Epithelial cell of esophagus (primary cell): Measurements from ENCODE around the gene MAD1L1.

Experiments
- DNase-seq: peaks from one replicate; pipeline ENCODE4 v3.0.0; 2010; ENCODE audit warnings: low read depth
- H3K4me3 ChIP-seq: 2 replicates; pipeline ENCODE4 v1.5.1; 2011; ENCODE audit warnings: mild to moderate bottlenecking, low read length, control low read depth
- CTCF ChIP-seq: IDR thresholded peaks from 2 replicates; pipeline ENCODE4 v1.5.1; 2011; ENCODE audit warnings: low read depth, mild to moderate bottlenecking, low read length, control low read depth, inconsistent platforms; ENCODE audit not compliant: insufficient read depth; ENCODE audit errors: missing control alignments

Gene MAD1L1

GRCh38 chr7:1794888-1795542 is 437.7 kb downstream of the MAD1L1 start:
- H3K4me3 ChIP-seq = no peak overlapping the region
- TF ChIP-seq CTCF = no peak
- no peak for DNase-seq

- DNase-seq = no peak
- TF ChIP-seq CTCF = no peak
- no peak overlapping the region for H3K4me3 ChIP-seq
These were observed 445.0 kb downstream of the MAD1L1 start for GRCh38 chr7:1787681-1788235.

GRCh38 chr7:1787241-1787640 is 445.5 kb downstream of the MAD1L1 start:
- no peak overlapping the region for H3K4me3 ChIP-seq
- TF ChIP-seq CTCF = no peak
- no peak for DNase-seq

- no peak for TF ChIP-seq CTCF
- DNase-seq = no peak
- H3K4me3 ChIP-seq = no peak overlapping the region
These were observed 446.9 kb downstream of the MAD1L1 start for GRCh38 chr7:1785839-1786238.

- H3K4me3 ChIP-seq = no peak overlapping the region
- DNase-seq = no peak
- no peak for TF ChIP-seq CTCF
These were observed 451.4 kb downstream of the MAD1L1 start for GRCh38 chr7:1781369-1781768.

GRCh38 chr7:1779445-1779844 is 453.3 kb downstream of the MAD1L1 start:
- TF ChIP-seq CTCF = no peak
- no peak for DNase-seq
- H3K4me3 ChIP-seq = no peak overlapping the region

- H3K4me3 ChIP-seq = no peak overlapping the region
- no peak for TF ChIP-seq CTCF
- no peak for DNase-seq
These were observed 455.6 kb downstream of the MAD1L1 start for GRCh38 chr7:1777122-1777521.
